HG02588 (cell line): Measurements from ENCODE around the gene DUOX1.

Experiments used
- ATAC-seq: cut with Tn5 transposase; IDR thresholded peaks from one replicate; pipeline ENCODE4 v1.9.1; 2021; ENCODE audit warnings: mild to moderate bottlenecking, moderate library complexity; ENCODE audit not compliant: unreplicated experiment

Gene DUOX1

GRCh38 chr15:45139770-45140169, 10.0 kb downstream of the DUOX1 start:
- no peak for ATAC-seq

DNA sequence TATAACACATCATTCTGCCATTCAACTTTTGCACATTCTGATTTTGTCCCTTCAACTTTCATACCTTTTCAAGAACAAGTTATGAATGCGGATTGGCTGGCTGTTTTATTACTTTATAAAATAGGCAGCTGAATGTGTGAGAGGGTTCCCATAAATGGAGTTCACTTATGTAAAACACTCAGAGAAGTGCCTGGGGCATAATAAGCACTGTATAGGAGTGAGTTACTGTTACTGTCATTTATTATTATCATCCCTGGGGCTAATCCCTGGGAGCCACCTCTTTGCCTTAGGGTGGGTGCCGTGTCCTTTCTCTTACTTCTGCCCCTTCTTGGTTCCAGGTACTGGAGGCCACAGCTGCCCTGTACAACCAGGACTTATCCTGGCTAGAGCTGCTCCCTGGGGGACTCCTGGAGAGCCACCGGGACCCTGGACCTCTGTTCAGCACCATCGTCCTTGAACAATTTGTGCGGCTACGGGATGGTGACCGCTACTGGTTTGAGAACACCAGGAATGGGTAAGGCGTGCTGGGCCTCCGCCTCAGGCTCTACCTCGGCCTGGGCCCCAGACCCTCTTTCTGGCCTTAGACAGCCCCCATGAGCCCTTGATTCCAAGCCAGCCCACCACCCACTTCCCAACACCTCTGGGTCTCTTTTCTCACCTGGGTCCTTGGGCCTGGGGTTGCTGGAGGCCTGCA, 10.9 kb downstream of the DUOX1 start:
- ATAC-seq: no peak

DNA sequence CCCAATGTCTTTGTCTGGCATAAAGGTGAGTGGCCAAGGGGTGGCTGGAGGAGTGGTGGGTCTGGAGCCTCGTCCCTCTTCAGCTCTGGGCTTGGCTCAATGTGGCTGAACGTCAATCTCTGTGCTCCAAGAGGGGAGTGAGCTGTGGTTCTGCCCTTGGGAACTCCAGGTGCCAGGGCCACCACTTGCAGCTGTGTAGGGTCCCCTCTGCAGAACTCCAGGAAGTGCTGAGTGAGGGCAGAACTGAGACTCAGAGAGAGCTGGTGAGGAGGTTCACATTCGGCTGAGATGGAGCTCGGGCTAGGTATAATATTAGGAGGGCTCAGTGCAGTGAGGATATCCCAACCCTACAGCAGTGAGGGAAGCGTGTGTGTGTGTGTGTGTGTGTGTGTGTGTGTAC, 11.6 kb downstream of the DUOX1 start:
- no peak for ATAC-seq

- ATAC-seq: no peak
These were observed 13.3 kb downstream of the DUOX1 start for GRCh38 chr15:45143056-45143455.

DNA sequence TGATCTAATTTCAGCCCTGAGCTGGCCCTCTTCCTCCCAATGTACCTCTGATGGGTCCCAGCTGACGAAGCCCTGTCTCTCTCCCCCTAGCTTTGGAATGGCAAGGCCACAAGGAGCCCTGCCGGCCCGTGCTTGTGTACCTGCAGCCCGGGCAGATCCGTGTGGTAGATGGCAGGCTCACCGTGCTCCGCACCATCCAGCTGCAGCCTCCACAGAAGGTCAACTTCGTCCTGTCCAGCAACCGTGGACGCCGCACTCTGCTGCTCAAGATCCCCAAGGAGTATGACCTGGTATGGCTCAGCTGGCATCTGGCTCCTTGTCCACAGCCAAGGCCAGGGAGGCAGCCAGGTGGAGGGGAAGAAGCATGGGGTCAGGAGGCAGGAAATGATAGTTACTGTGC, 14.2 kb downstream of the DUOX1 start:
- ATAC-seq: no peak

- no peak for ATAC-seq
These were observed 15.0 kb downstream of the DUOX1 start for GRCh38 chr15:45144775-45145174.

GRCh38 chr15:45146405-45146804, 16.6 kb downstream of the DUOX1 start:
- no peak for ATAC-seq

GRCh38 chr15:45147606-45148005, 17.8 kb downstream of the DUOX1 start:
- ATAC-seq: no peak

GRCh38 chr15:45148076-45149059, 18.6 kb downstream of the DUOX1 start:
- ATAC-seq: no peak

DNA sequence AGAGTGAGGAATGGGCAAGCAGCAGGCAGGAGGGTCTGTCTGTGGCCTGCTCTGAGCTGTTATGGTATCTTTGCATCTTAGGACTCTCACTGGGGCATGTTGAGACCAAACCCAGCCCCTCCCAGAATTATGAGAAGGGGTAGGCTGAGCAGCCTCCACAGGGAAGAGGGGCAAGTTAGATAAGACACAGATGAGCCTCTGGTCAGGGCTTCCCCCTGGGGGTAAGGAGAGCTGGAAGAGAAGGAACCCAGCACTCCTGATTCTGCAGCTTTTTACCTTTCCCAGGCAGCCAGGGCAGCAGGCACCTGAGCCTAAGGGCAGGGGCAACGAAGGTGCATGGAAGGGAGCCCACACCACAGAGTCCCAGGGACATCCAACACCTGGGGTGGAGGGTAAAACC, 19.3 kb downstream of the DUOX1 start:
- no peak for ATAC-seq

DNA sequence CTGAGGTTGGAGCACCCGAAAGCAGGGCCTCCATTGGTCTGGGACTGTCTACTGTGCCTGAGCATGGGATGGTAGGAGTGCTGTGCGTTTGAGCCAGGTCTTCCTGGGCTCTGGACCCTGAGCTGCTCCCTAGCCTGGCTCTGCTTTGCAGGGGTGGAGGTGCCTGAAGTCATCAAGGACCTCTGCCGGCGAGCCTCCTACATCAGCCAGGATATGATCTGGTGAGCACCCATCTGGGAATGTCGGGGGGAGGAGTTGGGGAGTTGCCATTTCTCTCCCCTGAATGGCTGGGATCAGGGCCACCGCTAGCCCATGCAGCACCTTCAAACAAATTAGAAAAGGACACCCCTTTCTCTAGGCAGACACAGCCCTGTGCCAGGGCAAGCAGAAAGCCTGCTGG, 20.7 kb downstream of the DUOX1 start:
- ATAC-seq: no peak

DNA sequence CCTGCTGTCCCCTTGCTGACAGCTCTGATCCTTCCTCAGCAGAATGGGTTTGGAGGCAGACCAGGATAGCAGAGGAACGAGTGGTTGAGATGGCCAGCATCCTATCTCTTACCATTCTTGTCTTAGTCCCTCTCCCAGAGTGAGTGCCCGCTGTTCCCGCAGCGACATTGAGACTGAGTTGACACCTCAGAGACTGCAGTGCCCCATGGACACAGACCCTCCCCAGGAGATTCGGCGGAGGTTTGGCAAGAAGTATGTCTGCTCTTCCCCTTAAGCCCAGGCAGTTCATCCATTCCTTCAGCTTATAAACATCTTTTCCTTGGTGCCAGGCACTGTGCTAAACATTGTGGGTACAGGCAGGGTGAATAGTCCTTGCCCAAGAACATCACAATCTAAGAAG, 21.2 kb downstream of the DUOX1 start:
- ATAC-seq: no peak

DNA sequence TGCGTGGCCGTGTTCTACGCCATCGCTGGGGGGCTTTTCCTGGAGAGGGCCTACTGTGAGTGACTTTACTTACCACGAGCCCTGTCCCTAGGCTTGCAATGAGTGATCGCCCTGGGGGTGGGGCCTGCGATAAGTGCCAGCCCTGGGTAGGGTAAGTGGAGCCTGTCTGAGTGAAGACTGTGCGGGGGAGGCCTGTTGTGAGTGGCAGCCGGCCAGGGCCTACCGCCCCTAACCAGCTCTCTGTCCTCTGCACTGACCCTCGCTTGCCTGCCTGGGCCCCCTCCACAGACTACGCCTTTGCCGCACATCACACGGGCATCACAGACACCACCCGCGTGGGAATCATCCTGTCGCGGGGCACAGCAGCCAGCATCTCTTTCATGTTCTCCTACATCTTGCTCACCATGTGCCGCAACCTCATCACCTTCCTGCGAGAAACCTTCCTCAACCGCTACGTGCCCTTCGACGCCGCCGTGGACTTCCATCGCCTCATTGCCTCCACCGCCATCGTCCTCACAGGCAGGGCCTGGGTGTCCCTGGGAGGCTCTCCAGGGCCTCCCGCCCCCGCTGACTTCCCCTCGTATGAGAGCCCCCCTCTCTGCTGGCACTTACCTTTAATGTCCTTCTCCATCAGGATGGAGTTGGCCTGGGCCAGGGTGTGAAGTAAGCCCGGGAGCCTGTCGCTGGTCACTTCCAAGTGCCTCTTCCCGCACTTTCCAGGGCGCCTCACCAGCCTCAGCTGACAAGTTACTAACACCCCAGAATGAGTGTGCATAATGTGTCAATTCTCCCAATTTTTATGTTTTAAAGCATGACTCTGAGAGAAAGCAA, 22.4 kb downstream of the DUOX1 start:
- ATAC-seq: no peak

- no peak for ATAC-seq
These were observed 25.9 kb downstream of the DUOX1 start for GRCh38 chr15:45155739-45156138.

GRCh38 chr15:45156744-45157455, 27.1 kb downstream of the DUOX1 start:
- ATAC-seq: no peak

DNA sequence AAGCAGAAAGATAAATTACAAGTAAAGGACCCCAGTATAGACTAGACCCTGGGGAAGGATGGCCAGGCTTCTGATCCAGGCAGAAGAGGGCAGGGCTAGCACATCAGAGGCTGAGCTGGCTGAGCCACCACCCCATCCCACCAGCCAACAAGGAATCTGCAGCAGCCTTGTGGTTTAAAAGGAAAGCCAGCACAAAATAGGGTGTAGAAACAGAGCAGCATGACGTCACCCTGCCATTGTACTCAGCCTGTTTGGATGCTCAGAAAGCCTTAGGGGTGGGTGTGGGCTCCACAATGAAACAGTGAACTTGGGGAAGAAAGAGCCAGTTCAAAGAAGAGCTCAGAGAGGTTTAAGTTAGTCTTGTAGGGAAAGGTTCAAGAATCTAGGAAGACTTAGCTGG, 28.2 kb downstream of the DUOX1 start:
- ATAC-seq: no peak

DNA sequence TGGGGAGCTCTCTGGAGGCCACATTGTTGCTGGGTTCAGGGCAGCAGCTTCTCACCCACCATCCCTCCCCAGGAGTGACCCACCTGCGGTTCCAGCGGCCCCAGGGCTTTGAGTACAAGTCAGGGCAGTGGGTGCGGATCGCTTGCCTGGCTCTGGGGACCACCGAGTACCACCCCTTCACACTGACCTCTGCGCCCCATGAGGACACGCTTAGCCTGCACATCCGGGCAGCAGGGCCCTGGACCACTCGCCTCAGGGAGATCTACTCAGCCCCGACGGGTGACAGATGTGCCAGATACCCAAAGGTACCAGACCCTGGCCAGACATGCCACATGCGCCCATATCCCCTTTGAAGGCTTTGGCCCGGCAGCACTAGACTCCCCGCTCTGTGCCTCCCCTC, 31.9 kb downstream of the DUOX1 start:
- no peak for ATAC-seq

DNA sequence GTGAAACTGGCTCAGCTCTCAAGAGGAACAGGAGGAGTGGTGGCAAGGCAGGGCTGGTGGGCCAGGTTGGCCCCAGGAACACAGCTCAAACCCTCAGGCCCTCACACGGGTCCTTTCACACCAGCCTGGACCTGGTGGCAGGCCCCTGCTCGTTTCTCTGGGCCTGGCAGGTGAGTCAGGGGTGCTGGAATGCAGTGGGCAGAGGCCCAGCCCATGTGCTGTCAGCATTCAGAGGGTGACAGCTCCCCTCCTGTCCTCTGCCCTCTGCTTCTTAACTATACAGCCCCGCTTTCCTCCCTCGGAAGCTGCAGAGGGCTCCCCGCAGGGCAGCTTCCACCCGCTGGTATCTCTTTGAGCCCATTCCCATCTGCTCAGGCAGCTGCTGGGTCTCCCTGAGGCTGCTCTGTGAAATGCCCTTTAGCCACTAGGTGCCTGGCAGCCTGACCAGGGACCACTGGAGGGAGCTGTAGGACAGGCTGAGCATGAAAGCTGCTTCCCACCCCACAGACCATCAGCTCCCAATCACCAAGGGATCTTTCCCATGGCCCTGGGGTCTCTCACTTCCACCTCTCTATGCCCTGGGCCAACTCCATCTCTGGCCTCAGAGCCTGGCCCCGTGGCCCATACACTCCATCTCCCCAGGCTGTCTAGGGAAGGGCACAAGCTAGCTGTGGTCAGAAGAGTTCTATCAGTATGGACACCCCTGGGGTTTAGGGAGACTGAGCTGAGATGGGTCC, 33.1 kb downstream of the DUOX1 start:
- no peak for ATAC-seq

- ATAC-seq: no peak
These were observed 33.7 kb downstream of the DUOX1 start for GRCh38 chr15:45163508-45163856.

DNA sequence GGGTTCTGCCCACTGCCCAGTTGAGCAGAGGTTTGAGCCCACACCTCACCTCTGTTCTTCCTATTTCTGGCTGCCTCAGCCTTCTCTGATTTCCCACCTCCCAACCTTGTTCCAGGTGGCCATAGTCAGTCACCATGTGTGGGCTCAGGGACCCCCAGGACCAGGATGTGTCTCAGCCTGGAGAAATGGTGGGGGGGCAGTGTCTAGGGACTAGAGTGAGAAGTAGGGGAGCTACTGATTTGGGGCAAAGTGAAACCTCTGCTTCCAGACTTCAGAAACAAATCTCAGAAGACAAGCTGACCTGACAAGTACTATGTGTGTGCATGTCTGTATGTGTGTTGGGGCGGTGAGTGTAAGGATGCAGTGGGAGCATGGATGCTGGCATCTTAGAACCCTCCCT, 35.1 kb downstream of the DUOX1 start:
- ATAC-seq: no peak
